GM10248 (cell line): ENCODE measurements around the gene C12orf43.

ENCODE experiments used
- CTCF ChIA-PET: fragments of 300-600 bp; sonication (Branson Sonifier 250); formaldehyde crosslinking; extraction: SDS; loops from one replicate; lab custom pipeline; 2021; ENCODE audit warnings: antibody characterized with exemption; lab: Yijun Ruan, JAX
- POLR2A ChIA-PET: fragments of 350-650 bp; sonication (Branson Sonifier 250); formaldehyde crosslinking; extraction: SDS; loops from one replicate; lab custom pipeline; 2020; ENCODE audit warnings: antibody characterized with exemption; lab: Yijun Ruan, JAX
- DNase-seq: peaks from one replicate; pipeline ENCODE4 v3.0.0; 2012; ENCODE audit errors: extremely low spot score
- CTCF ChIP-seq: IDR thresholded peaks from 2 replicates; pipeline ENCODE4 v1.5.1; 2012; ENCODE audit warnings: mild to moderate bottlenecking, low read depth; ENCODE audit errors: extremely low read depth, missing control alignments, control extremely low read depth

C12orf43 gene

DNA sequence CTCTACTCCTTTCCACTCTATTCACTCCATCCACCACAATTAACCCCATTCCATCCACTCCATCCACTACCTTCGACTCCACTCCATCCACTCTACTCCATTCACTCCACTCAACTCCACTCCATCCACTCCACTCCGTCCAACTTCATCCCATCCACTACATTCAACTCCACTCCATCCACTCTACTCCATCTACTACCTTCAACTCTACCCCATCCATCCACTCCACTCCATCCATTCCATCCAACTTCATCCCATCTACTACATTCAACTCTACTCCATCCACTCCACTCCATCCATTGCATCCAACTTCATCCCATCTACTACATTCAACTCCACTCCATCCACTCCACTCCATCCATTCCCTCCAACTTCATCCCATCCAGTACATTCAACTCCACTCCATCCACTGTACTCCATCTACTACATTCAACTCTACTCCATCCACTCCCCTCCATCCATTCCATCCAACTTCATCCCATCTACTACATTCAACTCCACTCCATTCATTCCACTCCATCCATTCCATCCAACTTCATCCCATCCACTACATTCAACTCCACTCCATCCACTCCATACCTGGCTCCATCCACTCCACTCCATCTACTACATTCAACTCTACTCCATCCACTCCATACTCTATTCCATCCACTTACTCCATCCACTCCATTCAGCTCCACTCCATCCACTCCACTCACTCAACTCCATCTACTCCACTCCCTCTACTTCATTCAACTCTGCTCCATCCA lies 21.5 kb downstream of the C12orf43 start:
- ChIA-PET CTCF (interaction anchor here (1.1 to 2.5 kb wide), 2 partner anchors 23 kb away, joined by 3 to 10 read pairs; no protein-coding TSS in a partner anchor), POLR2A (no interaction called here)
- TF ChIP-seq CTCF = no peak
- DNase-seq = no peak

GRCh38 chr12:120994059-120994458 lies 22.2 kb downstream of the C12orf43 start:
- ChIA-PET POLR2A (no interaction called here), CTCF (interaction anchor here (1.5 to 3.2 kb wide), 3 partner anchors 14 to 45 kb away, joined by 4 to 12 read pairs (median 10); no protein-coding TSS in a partner anchor)
- TF ChIP-seq CTCF = no peak
- DNase-seq = no peak

DNA sequence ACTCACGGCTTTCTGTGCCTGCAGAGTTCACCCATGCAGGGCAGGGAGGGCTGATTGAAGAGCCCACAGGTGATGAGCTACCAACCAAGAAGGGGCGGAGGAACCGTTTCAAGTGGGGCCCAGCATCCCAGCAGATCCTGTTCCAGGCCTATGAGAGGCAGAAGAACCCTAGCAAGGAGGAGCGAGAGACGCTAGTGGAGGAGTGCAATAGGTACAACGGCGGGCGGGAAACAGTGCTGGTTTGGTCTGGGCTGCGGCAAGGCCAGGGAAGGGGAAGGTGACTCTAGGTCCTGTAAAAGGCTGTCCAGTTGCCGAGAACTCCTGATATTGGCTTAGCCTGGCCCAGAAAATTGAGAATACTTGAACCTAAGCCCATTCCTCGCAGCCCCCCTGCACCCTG lies 22.8 kb downstream of the C12orf43 start:
- ChIA-PET POLR2A (no interaction called here), CTCF (interaction anchor here (1.2 to 3.2 kb wide), 4 partner anchors 14 to 63 kb away, joined by 4 to 12 read pairs (median 7); no protein-coding TSS in a partner anchor)
- no peak for DNase-seq
- TF ChIP-seq CTCF = no peak

GRCh38 chr12:120992989-120993388 lies 23.3 kb downstream of the C12orf43 start:
- no peak for DNase-seq
- CTCF ChIA-PET = interaction anchor here (1.0 to 3.2 kb wide), 7 partner anchors 9 to 64 kb away, joined by 3 to 12 read pairs (median 4); no protein-coding TSS in a partner anchor
- no peak for TF ChIP-seq CTCF
- POLR2A ChIA-PET = no interaction called here

GRCh38 chr12:120991965-120992364 lies 24.3 kb downstream of the C12orf43 start:
- ChIA-PET POLR2A (no interaction called here), CTCF (interaction anchor here (1.2 to 3.2 kb wide), 5 partner anchors 9 to 20 kb away, joined by 3 to 12 read pairs (median 5); no protein-coding TSS in a partner anchor)
- TF ChIP-seq CTCF = no peak
- no peak for DNase-seq

- CTCF ChIA-PET = interaction anchor here (3.2 kb wide), 1 partner anchor 11 kb away, joined by 12 read pairs; no protein-coding TSS in a partner anchor
- POLR2A ChIA-PET = no interaction called here
These were observed 25.7 kb downstream of the C12orf43 start for GRCh38 chr12:120990487-120991055.

More at GRCh38 chr12:120990487-120991055, 25.7 kb downstream of the C12orf43 start:
- no peak for DNase-seq
- TF ChIP-seq CTCF = no peak
